ENCODE results near the gene IGF2BP2.

IGF2BP2 gene

GRCh38 chr3:185813205-185813604 is 11.6 kb downstream of the IGF2BP2 start:
- TF ChIP-seq CTCF (IDR thresholded peaks at IDR 0.05) = no peak

DNA sequence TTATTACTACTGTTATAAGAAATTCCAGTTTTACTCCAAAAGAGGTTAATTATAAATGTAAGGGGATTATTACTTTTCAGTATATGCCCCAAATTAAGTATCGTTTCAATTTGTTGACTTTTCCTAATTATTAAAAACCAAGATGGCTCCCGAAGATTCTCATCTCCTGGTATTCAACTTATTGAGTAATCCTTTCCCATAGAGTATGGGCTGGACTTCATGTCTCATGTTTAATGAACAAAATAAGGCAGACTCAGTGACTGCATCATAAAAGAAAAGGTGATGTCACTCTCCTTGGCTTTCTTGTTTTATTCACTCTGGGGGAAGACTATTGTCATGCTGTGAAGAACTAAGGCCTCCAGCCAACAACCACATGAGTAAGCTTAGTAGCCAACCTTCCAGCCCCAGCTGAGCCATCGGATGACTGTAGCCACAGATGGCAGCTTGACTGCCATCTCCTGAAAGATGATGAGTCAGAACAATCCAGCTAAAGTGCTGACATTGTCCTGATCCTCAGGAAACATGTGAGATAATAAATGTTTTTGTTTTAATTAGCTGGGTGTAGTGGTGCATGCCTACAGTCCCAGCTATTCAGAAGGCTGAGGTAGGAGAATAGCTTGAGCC is 17.3 kb downstream of the IGF2BP2 start:
- no peak for TF ChIP-seq CTCF (IDR thresholded peaks at IDR 0.05)

- no peak for TF ChIP-seq CTCF (IDR thresholded peaks at IDR 0.05)
These were observed 26.6 kb downstream of the IGF2BP2 start for GRCh38 chr3:185797993-185798830.

- no peak for TF ChIP-seq CTCF (IDR thresholded peaks at IDR 0.05)
These were observed 27.5 kb downstream of the IGF2BP2 start for GRCh38 chr3:185797108-185797881.

DNA sequence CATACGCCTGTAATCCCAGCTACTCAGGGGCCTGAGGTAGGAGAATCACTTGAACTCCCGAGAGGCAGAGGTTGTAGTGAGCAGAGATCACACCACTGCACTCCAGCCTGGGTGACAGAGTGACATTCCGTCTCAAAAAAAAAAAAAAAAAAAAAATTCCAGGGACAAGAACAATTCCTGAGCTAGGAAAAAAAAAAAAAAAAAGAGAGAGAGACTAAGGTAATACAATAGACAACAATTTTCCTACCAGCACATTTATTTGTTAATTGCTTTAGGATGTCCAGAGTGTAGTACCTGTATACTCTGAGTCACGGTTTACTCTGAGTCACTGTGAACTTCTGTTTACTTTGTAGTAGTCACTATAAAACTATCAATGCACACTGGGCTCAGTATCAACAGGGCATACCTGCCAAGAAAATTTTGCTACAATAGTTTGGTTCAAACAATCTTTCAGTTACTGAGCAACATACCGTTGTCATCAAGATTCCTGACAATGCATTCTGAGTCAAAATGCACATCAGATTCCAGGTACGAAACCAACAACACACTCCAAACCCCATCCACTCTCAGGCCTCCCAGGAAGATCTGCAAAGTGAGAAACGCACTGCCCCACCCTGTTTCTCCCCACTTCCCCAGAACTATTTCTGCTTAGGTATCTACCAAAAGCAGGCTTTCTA is 28.3 kb downstream of the IGF2BP2 start:
- no peak for TF ChIP-seq CTCF (IDR thresholded peaks at IDR 0.05)

- TF ChIP-seq CTCF (IDR thresholded peaks at IDR 0.05) = no peak
These were observed 31.5 kb downstream of the IGF2BP2 start for GRCh38 chr3:185793381-185793780.

GRCh38 chr3:185792955-185793354 is 31.9 kb downstream of the IGF2BP2 start:
- TF ChIP-seq CTCF (IDR thresholded peaks at IDR 0.05) = no peak
